Activated CD4-positive, alpha-beta T cell treated with anti-CD3 and anti-CD28 coated beads, Interleukin-10, Interleukin-2, amounts not matched to agents 100 ng/mL and 50 ng/mL, durations not matched to agents 16 hours and 8 hours (primary cell): ENCODE data around the gene EMP2.
A peak's percentile ranks its signal among the peaks of the same experiment; 100 is the strongest.
"Not testable (repeated sequence)": the region's sequence is repeated elsewhere in the genome, so short reads cannot be mapped to it uniquely, and the experiment has no call there.

ENCODE experiments used
- DNase-seq: peaks from one replicate; pipeline ENCODE4 v3.0.0-alpha.2; 2020

EMP2 gene

GRCh38 chr16:10577305-10578202 lies 2.8 kb downstream of the EMP2 start:
- no peak for DNase-seq

- DNase-seq = no peak
Measured at GRCh38 chr16:10576390-10577304, 3.8 kb downstream of the EMP2 start.

DNA sequence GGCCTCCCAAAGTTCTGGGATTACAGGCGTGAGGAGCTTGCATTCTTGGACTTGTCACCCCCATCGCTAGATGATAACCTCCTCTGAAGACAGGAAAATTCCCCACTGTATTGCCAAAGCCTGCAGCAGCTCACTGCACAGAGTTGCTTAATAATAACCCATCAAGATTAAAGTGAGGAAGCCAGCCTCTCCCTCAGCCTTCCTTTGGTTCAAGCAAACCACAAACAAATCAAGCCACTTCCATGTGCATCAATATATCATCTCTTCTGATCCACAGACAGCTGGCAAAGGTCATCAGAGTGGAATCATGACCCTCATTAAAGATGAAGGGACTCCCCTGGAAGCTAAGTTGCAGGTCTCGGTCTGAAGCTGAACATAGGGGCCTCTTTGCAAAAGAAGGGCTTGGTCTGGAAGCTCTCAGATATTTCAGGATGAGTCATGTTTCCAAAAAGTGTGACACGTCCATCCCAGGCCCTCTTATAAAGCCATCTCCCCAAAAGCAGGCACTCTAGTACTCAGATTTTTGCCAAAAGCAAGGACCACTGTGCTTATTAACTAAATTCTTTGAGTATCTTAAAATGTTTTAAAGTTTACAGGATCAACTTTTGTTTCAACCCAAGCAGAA lies 4.8 kb downstream of the EMP2 start:
- no peak for DNase-seq

- DNase-seq = no peak
Measured at GRCh38 chr16:10572611-10573010, 7.8 kb downstream of the EMP2 start.

DNA sequence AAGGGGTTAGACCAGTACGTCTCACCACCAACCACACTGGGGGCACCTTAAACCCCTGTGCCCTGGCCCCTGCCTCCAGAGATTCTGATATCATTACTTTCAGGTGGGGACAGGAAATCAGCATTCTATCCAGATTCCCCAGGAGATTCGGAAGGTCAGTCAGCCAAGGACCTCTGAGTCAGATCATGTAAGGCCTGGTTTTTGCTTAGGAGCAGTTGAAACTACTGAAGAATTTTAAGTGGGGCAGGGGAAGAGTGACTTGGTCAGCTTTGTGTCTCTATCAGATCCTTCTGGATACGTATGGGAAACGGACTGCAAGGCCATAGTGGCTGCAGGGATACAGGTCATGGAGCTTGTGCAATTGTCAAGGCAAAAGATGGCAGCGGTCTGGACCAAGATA lies 9.0 kb downstream of the EMP2 start:
- DNase-seq = no peak

DNA sequence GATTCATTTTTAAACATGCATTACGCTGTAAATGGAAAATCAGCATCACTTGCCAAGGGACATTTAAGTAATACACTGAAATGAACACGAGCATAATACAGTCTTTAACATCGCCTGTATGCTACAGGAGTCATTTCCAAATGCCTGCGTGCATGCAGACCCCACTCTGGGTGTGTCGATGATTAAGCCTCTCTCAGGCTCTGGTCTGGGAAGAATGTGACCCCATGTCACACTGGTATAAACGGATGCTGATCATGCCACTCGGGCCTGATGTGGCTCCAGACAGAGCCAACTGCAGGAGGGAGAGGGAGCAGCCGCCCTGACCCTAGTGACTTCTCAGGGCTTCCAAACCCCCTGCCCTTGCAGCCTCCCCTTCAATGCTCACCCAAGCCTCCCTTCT lies 10.8 kb downstream of the EMP2 start:
- DNase-seq = no peak

DNA sequence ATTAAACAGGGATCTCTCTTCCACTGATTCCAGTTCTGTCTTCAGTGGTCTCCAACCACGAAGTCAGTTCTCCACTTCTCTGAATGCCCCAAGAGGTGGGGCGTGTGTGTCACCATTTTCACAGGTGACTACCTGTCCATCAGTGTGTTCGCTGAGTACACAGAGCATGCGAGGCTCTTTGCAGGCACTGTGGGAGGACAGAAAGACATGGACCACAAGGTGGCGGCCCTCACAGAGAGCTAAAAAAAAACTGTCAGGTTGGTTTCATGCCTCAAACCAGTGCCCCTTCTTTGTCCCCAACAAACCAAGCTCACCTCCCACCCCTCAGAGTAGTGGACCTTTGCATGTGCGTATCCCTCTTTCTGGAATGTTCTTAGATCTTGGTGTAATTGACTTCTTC lies 13.8 kb downstream of the EMP2 start:
- no peak for DNase-seq

- no peak for DNase-seq
Measured at GRCh38 chr16:10565167-10565566, 15.2 kb downstream of the EMP2 start.

- no peak for DNase-seq
Measured at GRCh38 chr16:10564591-10564990, 15.8 kb downstream of the EMP2 start.

GRCh38 chr16:10562361-10562899 lies 18.0 kb downstream of the EMP2 start:
- no peak for DNase-seq

DNA sequence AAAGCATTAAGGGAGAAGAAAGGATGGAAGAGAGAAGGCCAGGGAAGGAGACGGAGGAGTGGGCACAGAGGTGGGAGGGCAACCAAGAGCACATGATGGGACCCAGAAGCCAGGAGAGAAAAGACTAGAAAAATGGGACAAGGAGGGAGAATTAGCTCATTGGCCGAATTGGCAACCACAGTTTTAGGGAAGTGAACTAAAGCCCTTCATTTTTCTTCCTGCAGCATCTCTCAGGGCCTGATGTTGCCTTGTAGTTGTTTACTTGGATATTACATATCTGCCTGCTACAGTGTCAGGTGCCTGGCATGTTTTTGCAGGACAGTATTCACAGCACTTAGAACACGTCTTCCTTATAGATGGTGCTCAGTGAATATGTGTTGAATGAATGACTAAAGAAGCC lies 19.0 kb downstream of the EMP2 start:
- no peak for DNase-seq

GRCh38 chr16:10561001-10561400 lies 19.4 kb downstream of the EMP2 start:
- DNase-seq = no peak

DNA sequence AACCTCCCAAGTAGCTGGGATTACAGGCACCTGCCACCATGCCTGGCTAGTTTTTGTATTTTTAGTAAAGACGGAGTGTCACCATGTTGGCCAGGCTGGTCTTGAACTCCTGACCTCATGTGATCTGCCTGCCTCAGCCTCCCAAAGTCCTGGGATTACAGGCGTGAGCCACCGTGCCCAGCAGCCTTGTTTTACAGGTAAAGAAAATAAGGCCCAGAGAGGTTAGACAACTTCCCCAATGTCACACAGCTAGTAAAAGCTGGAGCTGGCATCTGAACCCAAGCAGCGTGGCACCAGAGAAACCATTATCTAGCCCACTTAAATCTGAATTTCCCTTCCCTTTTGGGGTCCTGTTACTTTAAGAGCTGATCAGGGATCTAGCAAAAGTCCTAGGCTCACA lies 20.6 kb downstream of the EMP2 start:
- DNase-seq = not testable (repeated sequence)

DNA sequence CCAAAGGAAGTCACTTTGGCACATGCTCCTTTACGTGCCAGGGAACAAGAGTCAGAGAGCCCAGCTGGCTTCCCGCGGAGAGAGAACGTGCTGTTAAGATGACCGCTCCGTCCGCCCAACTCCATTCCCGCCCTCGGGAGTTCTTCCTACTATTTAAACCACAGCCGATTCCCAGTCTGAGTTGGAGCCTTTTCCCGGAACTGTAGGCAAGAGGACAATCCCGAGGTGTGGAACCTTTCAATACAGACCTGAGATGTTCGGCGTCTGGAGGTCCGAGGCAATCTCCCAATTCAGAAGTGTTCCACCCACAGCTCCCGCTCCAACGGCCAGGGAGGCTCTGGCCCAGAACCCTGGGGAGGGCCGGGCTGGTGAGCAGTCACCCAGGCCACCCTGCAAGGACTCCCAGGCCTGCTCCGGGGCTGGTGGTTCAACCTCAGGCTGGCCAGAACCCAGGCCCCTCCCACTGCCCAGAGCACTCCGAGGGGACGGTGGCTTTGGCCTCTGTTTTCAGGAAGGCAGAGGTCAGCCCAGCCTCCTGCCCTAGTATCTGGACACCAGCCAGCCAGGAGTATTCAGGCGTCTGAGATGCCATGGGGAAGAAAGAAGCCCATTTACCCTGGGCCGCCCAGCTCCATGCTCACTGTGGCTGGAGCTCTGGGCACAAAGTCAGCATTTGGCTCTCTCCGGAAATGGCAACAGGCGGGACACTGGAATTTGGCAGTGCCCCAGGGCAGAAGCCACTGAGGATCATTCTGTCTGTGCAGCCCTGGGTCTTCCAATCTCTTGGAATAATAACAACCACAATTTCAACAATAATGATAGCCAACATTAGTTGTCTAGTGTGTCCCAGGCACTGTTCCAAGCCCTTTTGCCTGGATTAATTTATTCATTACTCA lies 21.4 kb downstream of the EMP2 start:
- no peak for DNase-seq

GRCh38 chr16:10558305-10558704 lies 22.1 kb downstream of the EMP2 start:
- DNase-seq = no peak

DNA sequence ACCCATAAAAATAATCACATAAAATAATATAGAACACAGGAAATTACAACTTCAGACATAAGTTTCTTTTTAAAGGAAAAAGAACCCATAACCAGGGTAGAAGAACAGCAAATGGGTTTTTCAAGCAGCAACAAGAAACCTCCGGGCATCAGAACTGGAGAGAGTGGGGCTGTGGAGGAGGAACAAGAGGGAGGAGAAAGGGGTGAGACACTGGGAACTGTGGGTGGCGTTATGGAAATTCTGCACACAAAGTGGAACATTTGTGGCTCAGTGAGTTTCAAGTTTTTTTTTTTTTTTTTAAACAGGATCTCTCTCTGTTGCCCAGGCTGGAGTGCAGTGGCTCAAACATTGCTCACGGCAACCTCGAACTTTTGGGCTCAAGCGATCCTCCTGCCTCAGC lies 22.6 kb downstream of the EMP2 start:
- DNase-seq = no peak

- no peak for DNase-seq
Measured at GRCh38 chr16:10556236-10556635, 24.2 kb downstream of the EMP2 start.

DNA sequence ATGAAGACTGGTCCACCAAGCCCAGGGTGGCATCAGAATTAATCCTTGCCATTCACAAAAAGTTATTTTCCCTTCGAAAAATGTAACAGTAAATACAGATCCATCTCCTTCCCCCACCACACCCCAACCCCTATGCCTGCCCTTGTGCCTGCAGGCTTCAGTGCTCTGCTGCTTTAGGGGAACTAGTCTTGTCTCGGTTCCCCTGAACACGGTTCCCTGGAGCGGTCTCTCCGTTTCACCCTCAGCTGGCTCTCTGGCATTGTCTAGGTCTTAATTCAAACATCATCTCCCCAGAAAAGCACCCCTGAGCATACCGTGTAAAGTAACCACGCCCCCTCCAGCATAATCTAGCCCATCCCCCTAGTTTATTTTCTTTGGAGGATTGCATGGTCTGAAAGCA lies 25.8 kb downstream of the EMP2 start:
- no peak for DNase-seq

GRCh38 chr16:10552998-10553491 lies 27.4 kb downstream of the EMP2 start:
- DNase-seq = peak; percentile 57

GRCh38 chr16:10552281-10552680 lies 28.1 kb downstream of the EMP2 start:
- DNase-seq = no peak

- no peak for DNase-seq
Measured at GRCh38 chr16:10551881-10552280, 28.5 kb downstream of the EMP2 start.

GRCh38 chr16:10548404-10548803 lies 32.0 kb downstream of the EMP2 start:
- no peak for DNase-seq
